H9 (cell line): Measurements from ENCODE around the gene DLG5. TPM values are rescaled to one million over a fixed set of nuclear protein-coding genes. Genes with fewer than 3 reads are reported as not detected.

Experiments used
- DNase-seq: peaks from one replicate; pipeline ENCODE4 v3.0.0-alpha.2; 2017
- H2AFZ ChIP-seq: one replicate; pipeline ENCODE4 v1.6.1; 2013; ENCODE audit warnings: mild to moderate bottlenecking, low read length, control low read depth, moderate library complexity
- H2AK5ac ChIP-seq: 2 replicates; pipeline ENCODE4 v1.6.1; 2013; ENCODE audit warnings: low read length, control low read depth, mixed read lengths; ENCODE audit not compliant: insufficient read length
- H2BK120ac ChIP-seq: one replicate; pipeline ENCODE4 v1.6.1; 2013; ENCODE audit warnings: low read depth, mild to moderate bottlenecking, low read length, control low read depth, inconsistent platforms; ENCODE audit not compliant: poor library complexity, severe bottlenecking
- H2BK12ac ChIP-seq: 2 replicates; pipeline ENCODE4 v1.6.1; 2013; ENCODE audit warnings: low read length, control low read depth, mixed read lengths, low read depth; ENCODE audit not compliant: insufficient read length
- H2BK15ac ChIP-seq: 2 replicates; pipeline ENCODE4 v1.6.1; 2013; ENCODE audit warnings: low read depth, low read length, control low read depth
- H2BK20ac ChIP-seq: one replicate; pipeline ENCODE4 v1.6.1; 2013; ENCODE audit warnings: low read depth, mild to moderate bottlenecking, low read length, control low read depth, inconsistent platforms; ENCODE audit not compliant: poor library complexity, severe bottlenecking
- H2BK5ac ChIP-seq: 2 replicates; pipeline ENCODE4 v1.6.1; 2013; ENCODE audit warnings: low read length, control low read depth, mixed read lengths; ENCODE audit not compliant: insufficient read length
- H3K14ac ChIP-seq: 2 replicates; pipeline ENCODE4 v1.6.1; 2013; ENCODE audit warnings: low read length, control low read depth; ENCODE audit not compliant: insufficient read depth
- H3K18ac ChIP-seq: 2 replicates; pipeline ENCODE4 v1.6.1; 2013; ENCODE audit warnings: low read depth, mild to moderate bottlenecking, mixed read lengths, low read length, control low read depth; ENCODE audit not compliant: insufficient read length
- H3K23ac ChIP-seq: 2 replicates; pipeline ENCODE4 v1.6.1; 2013; ENCODE audit warnings: low read length, control low read depth, mixed read lengths, low read depth; ENCODE audit not compliant: insufficient read length
- H3K23me2 ChIP-seq: 2 replicates; pipeline ENCODE4 v1.6.1; 2013; ENCODE audit warnings: low read depth, mild to moderate bottlenecking, mixed read lengths, low read length, control low read depth; ENCODE audit not compliant: insufficient read length, poor library complexity, severe bottlenecking
- H3K27ac ChIP-seq: 2 replicates; pipeline ENCODE4 v1.5.1; 2013; ENCODE audit warnings: low read length, control low read depth, mixed read lengths, low read depth; ENCODE audit not compliant: insufficient read length
- H3K27me3 ChIP-seq: 2 replicates; pipeline ENCODE4 v1.6.1; 2013; ENCODE audit warnings: low read length, control low read depth, inconsistent platforms; ENCODE audit not compliant: insufficient read depth
- H3K4ac ChIP-seq: 2 replicates; pipeline ENCODE4 v1.6.1; 2013; ENCODE audit warnings: low read depth, mild to moderate bottlenecking, control low read depth, inconsistent platforms, low read length, moderate library complexity
- H3K4me1 ChIP-seq: 2 replicates; pipeline ENCODE4 v1.6.1; 2013; ENCODE audit warnings: low read length, control low read depth, inconsistent platforms; ENCODE audit not compliant: insufficient read depth
- H3K4me2 ChIP-seq: 2 replicates; pipeline ENCODE4 v1.6.1; 2013; ENCODE audit warnings: low read length, control low read depth, mixed read lengths; ENCODE audit not compliant: insufficient read length, insufficient read depth
- H3K56ac ChIP-seq: 2 replicates; pipeline ENCODE4 v1.6.1; 2013; ENCODE audit warnings: low read depth, mild to moderate bottlenecking, mixed read lengths, low read length, control low read depth; ENCODE audit not compliant: insufficient read length
- H3K79me1 ChIP-seq: 2 replicates; pipeline ENCODE4 v1.6.1; 2013; ENCODE audit warnings: low read depth, mild to moderate bottlenecking, moderate library complexity, low read length, control low read depth, inconsistent platforms; ENCODE audit not compliant: insufficient read depth, poor library complexity, severe bottlenecking
- H3K79me2 ChIP-seq: 2 replicates; pipeline ENCODE4 v1.6.1; 2013; ENCODE audit warnings: low read length, control low read depth, inconsistent platforms; ENCODE audit not compliant: insufficient read depth
- H3K9ac ChIP-seq: 2 replicates; pipeline ENCODE4 v1.6.1; 2013; ENCODE audit warnings: low read length, control low read depth, mixed read lengths; ENCODE audit not compliant: insufficient read length; ENCODE audit errors: extremely low read depth
- H3K9me3 ChIP-seq: one replicate; pipeline ENCODE4 v1.6.1; 2013; ENCODE audit warnings: low read depth, low read length, inconsistent platforms; ENCODE audit not compliant: control insufficient read depth
- H3T11ph ChIP-seq: one replicate; pipeline ENCODE4 v1.6.1; 2013; ENCODE audit warnings: mild to moderate bottlenecking, low read length, control low read depth, inconsistent platforms
- H4K20me1 ChIP-seq: one replicate; pipeline ENCODE4 v1.6.1; 2013; ENCODE audit not compliant: control insufficient read depth, insufficient read length, insufficient read depth
- H4K5ac ChIP-seq: 2 replicates; pipeline ENCODE4 v1.6.1; 2013; ENCODE audit warnings: low read depth, mild to moderate bottlenecking, mixed read lengths, low read length, control low read depth; ENCODE audit not compliant: insufficient read length
- H4K8ac ChIP-seq: replicated peaks from 2 replicates; pipeline ENCODE4 v1.6.1; 2013; ENCODE audit warnings: low read length, control low read depth, mixed read lengths, low read depth; ENCODE audit not compliant: insufficient read length
- H4K91ac ChIP-seq: 2 replicates; pipeline ENCODE4 v1.6.1; 2013; ENCODE audit warnings: low read depth, mild to moderate bottlenecking, moderate library complexity, mixed read lengths, low read length, control low read depth; ENCODE audit not compliant: insufficient read length
- H3K27ac Mint-ChIP-seq, 3 experiments: 2 replicates in 2 of 3; 3 replicates in 1 of 3; pipeline ENCODE4 v1.8.0; 2020 to 2021; ENCODE audit warnings: mixed read lengths in 3 of 3, mild to moderate bottlenecking in 1 of 3, moderate library complexity in 1 of 3
- H3K27me3 Mint-ChIP-seq: 2 replicates; pipeline ENCODE4 v1.8.0; 2021; ENCODE audit warnings: low read depth, mild to moderate bottlenecking, moderate library complexity, mixed read lengths
- H3K36me3 Mint-ChIP-seq, 3 experiments: 2 replicates in 2 of 3; 3 replicates in 1 of 3; pipeline ENCODE4 v1.8.0; 2020 to 2021; ENCODE audit warnings: low read depth in 3 of 3, mixed read lengths in 3 of 3; ENCODE audit not compliant: insufficient read depth in 1 of 3
- H3K4me1 Mint-ChIP-seq, 2 experiments: 2 replicates each; pipeline ENCODE4 v1.8.0; 2020; ENCODE audit warnings: mixed read lengths in 2 of 2
- H3K4me3 Mint-ChIP-seq, 2 experiments: 2 replicates in 1 of 2; 3 replicates in 1 of 2; pipeline ENCODE4 v1.8.0; 2020 to 2021; ENCODE audit warnings: mild to moderate bottlenecking in 2 of 2, mixed read lengths in 2 of 2, moderate library complexity in 1 of 2
- H3K9me3 Mint-ChIP-seq, 2 experiments: 2 replicates in 1 of 2; 3 replicates in 1 of 2; pipeline ENCODE4 v1.8.0; 2020; ENCODE audit warnings: mild to moderate bottlenecking in 2 of 2, mixed read lengths in 2 of 2, moderate library complexity in 1 of 2
- WGBS: extraction: QIAGEN DNeasy Blood & Tissue Kit; methylation state at CpG from one replicate; pipeline ENCODE4 v1.1.7; 2013; ENCODE audit warnings: missing lambda C conversion rate, low lambda C conversion rate, mixed read lengths; ENCODE audit not compliant: insufficient read length; ENCODE audit errors: extremely low coverage; 5-methylcytosine and 5-hydroxymethylcytosine counted together
- total RNA-seq: library from RNA; stranded (reverse); gene quantifications from 2 replicates; pipeline ENCODE4 v1.2.1, GENCODE V29; 2021
- TF ChIP-seq, protein P1 (sequence below): fragments of 200-600 bp; sonication (generic); conservative IDR thresholded peaks from 3 replicates; pipeline ENCODE4 v1.8.0; 2021; ENCODE audit warnings: antibody characterized with exemption, mild to moderate bottlenecking

The DLG5 gene
- total RNA-seq, 1 experiment from 2014 or later = 67.4 TPM

DNA sequence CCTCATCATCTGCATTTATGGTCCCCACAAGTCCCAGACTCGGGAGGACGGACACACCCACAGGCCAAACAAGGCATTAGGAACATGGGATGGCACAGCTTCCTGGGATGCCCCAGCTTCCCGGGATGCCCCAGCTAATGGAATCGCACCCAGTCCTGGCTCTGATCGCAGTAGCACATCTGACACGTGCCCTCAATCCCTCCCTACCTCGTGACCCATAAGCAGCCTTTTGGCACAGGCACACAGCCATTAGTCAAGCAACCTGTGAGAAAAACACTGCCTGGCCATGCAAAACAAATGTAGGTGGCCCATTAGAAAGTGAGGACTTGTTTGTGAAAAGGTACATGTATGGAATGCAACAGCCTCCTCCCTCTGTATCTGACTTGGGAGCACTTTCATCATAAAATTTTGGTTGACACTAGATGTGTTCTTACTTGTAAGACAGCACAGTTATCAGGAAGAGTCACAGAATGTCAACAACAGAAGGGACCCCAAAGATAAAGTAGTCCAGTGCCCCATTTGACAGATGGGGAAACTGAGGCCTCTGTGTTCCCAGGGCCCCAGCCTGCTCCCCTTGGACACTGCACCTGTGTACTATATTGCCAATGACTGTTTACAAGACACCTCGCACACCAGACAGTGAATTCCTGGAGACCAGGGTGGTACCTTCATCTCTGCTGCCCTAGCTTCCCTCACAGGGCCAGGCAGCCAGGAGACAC, 34.4 kb downstream of the DLG5 start:
- H3K4me1 Mint-ChIP-seq = peaks cover 65 to 71% of the 10 kb centered on the region in 2 experiments
- Histone ChIP-seq H3K9me3 (no peaks in the 10 kb centered on the region), H3K4me1 (peaks cover 16% of the 10 kb centered on the region), H3K27me3 (no peaks in the 10 kb centered on the region), H3K56ac (no peak overlapping the region), H3K23ac (no peak overlapping the region), H4K91ac (no peak overlapping the region), H3K79me2 (peaks cover 6% of the 10 kb centered on the region; the same call in 1 of the 2 replicates), H4K5ac (no peak overlapping the region), H3K9ac (no peak overlapping the region), H3K23me2 (no peaks in the 10 kb centered on the region), H3K4ac (no peak overlapping the region), H4K8ac (no peak overlapping the region), H3K79me1 (peaks cover 3% of the 10 kb centered on the region), H2AK5ac (no peak overlapping the region), H3K14ac (no peak overlapping the region), H2BK15ac (no peak overlapping the region), H2BK20ac (no peak overlapping the region), H3K18ac (no peak overlapping the region), H3K27ac (no peak overlapping the region), H2BK5ac (no peak overlapping the region), H2BK12ac (no peak overlapping the region), H2AFZ (no peak overlapping the region), H4K20me1 (no peaks in the 10 kb centered on the region), H3T11ph (no peak overlapping the region), H2BK120ac (no peak overlapping the region), H3K4me2 (no peak overlapping the region)
- H3K27ac Mint-ChIP-seq = peak overlapping the region; percentile 73 to 84 (median 74); a peak in 5 of 7 replicates
- no peak overlapping the region for H3K4me3 Mint-ChIP-seq
- no peaks in the 10 kb centered on the region for H3K9me3 Mint-ChIP-seq
- no CpG with 5 or more reads among the region's 8 CpGs for WGBS
- TF ChIP-seq, protein P1, sequence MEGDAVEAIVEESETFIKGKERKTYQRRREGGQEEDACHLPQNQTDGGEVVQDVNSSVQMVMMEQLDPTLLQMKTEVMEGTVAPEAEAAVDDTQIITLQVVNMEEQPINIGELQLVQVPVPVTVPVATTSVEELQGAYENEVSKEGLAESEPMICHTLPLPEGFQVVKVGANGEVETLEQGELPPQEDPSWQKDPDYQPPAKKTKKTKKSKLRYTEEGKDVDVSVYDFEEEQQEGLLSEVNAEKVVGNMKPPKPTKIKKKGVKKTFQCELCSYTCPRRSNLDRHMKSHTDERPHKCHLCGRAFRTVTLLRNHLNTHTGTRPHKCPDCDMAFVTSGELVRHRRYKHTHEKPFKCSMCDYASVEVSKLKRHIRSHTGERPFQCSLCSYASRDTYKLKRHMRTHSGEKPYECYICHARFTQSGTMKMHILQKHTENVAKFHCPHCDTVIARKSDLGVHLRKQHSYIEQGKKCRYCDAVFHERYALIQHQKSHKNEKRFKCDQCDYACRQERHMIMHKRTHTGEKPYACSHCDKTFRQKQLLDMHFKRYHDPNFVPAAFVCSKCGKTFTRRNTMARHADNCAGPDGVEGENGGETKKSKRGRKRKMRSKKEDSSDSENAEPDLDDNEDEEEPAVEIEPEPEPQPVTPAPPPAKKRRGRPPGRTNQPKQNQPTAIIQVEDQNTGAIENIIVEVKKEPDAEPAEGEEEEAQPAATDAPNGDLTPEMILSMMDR = no peak
- H3K36me3 Mint-ChIP-seq = no peaks in the 10 kb centered on the region
- DNase-seq = no peak
- H3K27me3 Mint-ChIP-seq = no peaks in the 10 kb centered on the region
